HG03066 (cell line): ENCODE measurements around the gene ABCF1.

ENCODE experiments used
- ATAC-seq: cut with Tn5 transposase; IDR thresholded peaks from one replicate; pipeline ENCODE4 v1.9.1; 2021; ENCODE audit warnings: low read depth; ENCODE audit not compliant: unreplicated experiment

The ABCF1 gene

GRCh38 chr6:30617565-30618269 is 46.5 kb downstream of the ABCF1 start, which contains the start of gene MRPS18B:
TSS of gene MRPS18B (plus strand) at chr6:30617840. CDS start at chr6:30617866, 26 bp downstream.
- peak; percentile 79 for ATAC-seq

DNA sequence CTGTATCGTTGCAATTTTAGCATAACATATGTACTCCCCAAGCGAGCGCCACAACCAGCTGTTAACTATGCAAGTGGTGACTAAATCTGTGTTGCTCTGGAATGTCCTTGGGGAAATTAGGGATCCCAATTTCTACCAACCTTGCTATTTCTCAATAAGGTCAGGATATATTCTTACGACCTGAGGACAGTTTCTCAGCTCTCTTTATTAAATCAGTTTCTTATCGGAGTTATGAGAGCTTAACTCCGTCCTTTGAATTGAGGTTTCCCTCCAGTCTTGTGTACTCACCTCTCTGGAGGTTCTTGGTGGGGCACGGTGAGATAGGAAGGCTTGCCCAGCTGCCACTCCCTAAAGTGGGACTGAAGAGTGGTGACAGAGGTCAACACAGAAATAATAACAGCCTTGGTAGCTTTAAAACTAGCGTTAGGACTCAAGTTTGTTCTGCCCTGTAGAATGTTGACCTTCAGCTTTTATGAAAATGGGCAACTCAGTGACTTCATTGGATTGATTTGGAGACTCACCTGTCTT is 47.1 kb downstream of the ABCF1 start:
- no peak for ATAC-seq

GRCh38 chr6:30619561-30619960 is 48.3 kb downstream of the ABCF1 start:
- ATAC-seq: no peak

DNA sequence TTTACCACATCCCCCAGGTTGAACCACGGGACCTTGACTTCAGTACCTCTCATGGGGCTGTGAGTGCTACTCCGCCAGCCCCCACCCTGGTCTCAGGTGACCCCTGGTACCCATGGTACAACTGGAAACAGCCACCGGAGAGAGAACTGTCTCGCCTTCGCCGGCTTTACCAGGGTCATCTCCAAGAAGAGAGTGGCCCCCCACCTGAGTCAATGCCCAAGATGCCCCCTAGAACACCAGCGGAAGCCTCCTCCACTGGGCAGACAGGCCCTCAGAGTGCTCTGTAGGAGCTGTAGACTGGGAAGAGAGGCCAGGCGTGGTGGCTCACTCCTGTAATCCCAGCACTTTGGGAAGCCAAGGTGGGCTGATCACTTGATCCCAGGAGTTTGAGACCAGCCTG is 54.3 kb downstream of the ABCF1 start:
- no peak for ATAC-seq

GRCh38 chr6:30626484-30627366 is 55.5 kb downstream of the ABCF1 start, which contains the start of gene ATAT1:
TSS of gene ATAT1 (plus strand) at chr6:30626874.
- peak; percentile 94 for ATAC-seq

DNA sequence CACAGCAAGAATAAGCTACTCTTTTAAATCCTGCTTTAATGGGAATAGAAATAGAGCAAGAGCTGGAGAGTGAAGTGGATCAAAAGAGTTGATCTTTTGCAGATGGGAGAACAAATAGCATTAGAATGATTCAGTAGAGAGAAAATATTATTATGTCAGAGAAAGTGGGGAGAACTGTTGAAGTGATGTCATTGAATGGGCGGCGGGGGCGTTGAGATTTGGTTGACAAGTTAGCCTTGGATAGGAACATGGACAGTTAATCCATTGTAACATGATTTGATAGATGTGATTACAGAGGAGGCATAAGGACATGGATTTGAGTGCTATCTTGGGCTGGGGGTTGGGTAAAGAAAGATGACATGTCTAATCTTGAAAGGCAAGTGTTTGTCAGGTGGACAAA is 64.6 kb downstream of the ABCF1 start:
- ATAC-seq: no peak

- ATAC-seq: no peak
Measured at GRCh38 chr6:30640481-30640880, 69.2 kb downstream of the ABCF1 start.

DNA sequence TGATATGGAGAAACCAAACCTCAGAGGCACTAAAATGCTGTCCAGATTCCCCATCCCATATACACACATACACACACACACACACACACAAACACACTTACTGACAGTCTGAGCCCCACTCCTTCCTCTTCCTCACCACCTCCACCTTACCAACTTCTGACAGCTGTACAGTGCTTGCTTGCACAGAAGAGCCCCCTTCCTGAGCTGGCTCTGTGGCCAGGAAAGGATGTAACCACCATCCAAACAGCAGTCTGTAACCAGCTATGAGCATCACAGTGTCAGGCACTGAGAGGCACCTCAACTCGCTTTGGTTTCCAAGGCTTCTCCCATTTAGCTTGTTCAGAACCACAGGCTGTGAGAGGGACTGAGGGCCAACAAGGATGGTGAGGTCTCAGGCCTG is 69.8 kb downstream of the ABCF1 start:
- ATAC-seq: no peak
